H1 (cell line): ENCODE results near the gene PLB1. TPM values are rescaled to one million over a fixed set of nuclear protein-coding genes. Genes with fewer than 3 reads are reported as not detected.
A peak's percentile ranks its signal among the peaks of the same experiment; 100 is the strongest.

Experiments
- CTCF ChIA-PET: fragments of 300-600 bp; sonication (Branson Sonifier 250); formaldehyde crosslinking; loops from one replicate; lab custom pipeline; 2021; ENCODE audit not compliant: partially characterized antibody; lab: Charles Lee
- POLR2A ChIA-PET: fragments of 300-600 bp; sonication (Branson Sonifier 250); formaldehyde crosslinking; loops from one replicate; lab custom pipeline; 2021; ENCODE audit warnings: inconsistent platforms; ENCODE audit not compliant: partially characterized antibody; lab: Charles Lee
- DNase-seq, 2 experiments: peaks; one replicate each; pipeline versions ENCODE4 v3.0.0 to v3.0.0-alpha.2; 2010 to 2022; ENCODE audit warnings: low spot score in 2 of 2, low read depth in 1 of 2, mixed read lengths in 1 of 2
- FAIRE-seq: peaks from 2 replicates; lab custom pipeline; 2011; peaks lifted over from hg19 to GRCh38; lab: Jason Lieb, UNC
- H2AFZ ChIP-seq: 2 replicates; pipeline ENCODE4 v1.8.1; 2012; ENCODE audit warnings: low read length, inconsistent platforms
- H2AK5ac ChIP-seq: 2 replicates; pipeline ENCODE4 v1.6.1; 2013; ENCODE audit warnings: low read depth, low read length
- H2BK120ac ChIP-seq: replicated peaks from 2 replicates; pipeline ENCODE3; 2013; ENCODE audit warnings: low read depth, low read length, inconsistent platforms
- H2BK12ac ChIP-seq: 2 replicates; pipeline ENCODE4 v1.6.1; 2013; ENCODE audit warnings: low read depth, low read length
- H2BK15ac ChIP-seq: 2 replicates; pipeline ENCODE4 v1.6.1; 2013; ENCODE audit warnings: low read length
- H2BK20ac ChIP-seq: 2 replicates; pipeline ENCODE4 v1.6.1; 2013; ENCODE audit warnings: low read length
- H2BK5ac ChIP-seq: 2 replicates; pipeline ENCODE4 v1.6.1; 2013; ENCODE audit warnings: low read depth, low read length
- H3K14ac ChIP-seq: 2 replicates; pipeline ENCODE4 v1.6.1; 2013; ENCODE audit warnings: inconsistent platforms; ENCODE audit not compliant: insufficient read length
- H3K18ac ChIP-seq: 2 replicates; pipeline ENCODE4 v1.6.1; 2013; ENCODE audit warnings: low read length; ENCODE audit errors: extremely low read depth
- H3K23ac ChIP-seq: 2 replicates; pipeline ENCODE4 v1.6.1; 2013; ENCODE audit warnings: inconsistent platforms; ENCODE audit not compliant: insufficient read length
- H3K23me2 ChIP-seq: 2 replicates; pipeline ENCODE4 v1.6.1; 2013; ENCODE audit warnings: low read depth, low read length
- H3K27ac ChIP-seq: 2 replicates; pipeline ENCODE4 v1.6.1; 2011; ENCODE audit warnings: low read depth, low read length, inconsistent platforms
- H3K27me3 ChIP-seq, 4 experiments: replicated peaks in 1 of 4; 1 replicate in 1 of 4; 2 replicates in 3 of 4; pipeline versions ENCODE4 v1.6.1 to v1.8.1; 2011 to 2013; ENCODE audit warnings: low read length in 3 of 4, mild to moderate bottlenecking in 3 of 4, inconsistent platforms in 2 of 4, mixed read lengths in 2 of 4, moderate library complexity in 1 of 4; ENCODE audit not compliant: control insufficient read depth in 3 of 4, insufficient read depth in 3 of 4; ENCODE audit errors: extremely low read depth in 1 of 4
- H3K36me3 ChIP-seq, 4 experiments: 2 replicates each; pipeline versions ENCODE4 v1.6.1 to v1.8.1; 2011 to 2013; ENCODE audit warnings: mild to moderate bottlenecking in 4 of 4, low read length in 3 of 4, moderate library complexity in 2 of 4, control low read depth in 1 of 4, inconsistent platforms in 1 of 4; ENCODE audit not compliant: insufficient read depth in 4 of 4, control insufficient read depth in 2 of 4
- H3K4ac ChIP-seq: replicated peaks from 2 replicates; pipeline ENCODE3; 2013; ENCODE audit warnings: low read length, low read depth, mixed read lengths, inconsistent platforms; ENCODE audit not compliant: insufficient read length
- H3K4me1 ChIP-seq, 4 experiments: replicated peaks in 1 of 4; 1 replicate in 1 of 4; 2 replicates in 3 of 4; pipeline versions ENCODE4 v1.6.1 to v1.8.1; 2011 to 2013; ENCODE audit warnings: low read length in 3 of 4, inconsistent platforms in 2 of 4, mixed read lengths in 1 of 4; ENCODE audit not compliant: insufficient read depth in 4 of 4, control insufficient read depth in 3 of 4
- H3K4me2 ChIP-seq, 2 experiments: 2 replicates each; pipeline versions ENCODE4 v1.6.1 to v1.8.1; 2011 to 2013; ENCODE audit warnings: low read depth in 2 of 2, low read length in 2 of 2, control low read depth in 1 of 2, inconsistent platforms in 1 of 2, mild to moderate bottlenecking in 1 of 2; ENCODE audit not compliant: insufficient read depth in 1 of 2
- H3K4me3 ChIP-seq, 4 experiments: fragments of 200-600, 300-600 bp in 1 of 4; sonication (generic), shearing (Covaris generic), sonication (Bioruptor Twin) in 1 of 4; 2 replicates each; pipeline versions ENCODE4 v1.5.1 to v1.8.1; 2011 to 2016; ENCODE audit warnings: low read length in 4 of 4, low read depth in 3 of 4, control low read depth in 2 of 4, inconsistent platforms in 2 of 4, mild to moderate bottlenecking in 2 of 4, mixed read lengths in 1 of 4, moderate library complexity in 1 of 4; ENCODE audit not compliant: insufficient read depth in 2 of 4; ENCODE audit errors: extremely low read depth in 1 of 4
- H3K56ac ChIP-seq: replicated peaks from 2 replicates; pipeline ENCODE3; 2013; ENCODE audit warnings: low read depth, mild to moderate bottlenecking, mixed read lengths, low read length, inconsistent platforms; ENCODE audit not compliant: insufficient read length
- H3K79me1 ChIP-seq: 2 replicates; pipeline ENCODE4 v1.6.1; 2013; ENCODE audit warnings: low read depth, low read length, control low read depth
- H3K79me2 ChIP-seq, 2 experiments: 2 replicates each; pipeline versions ENCODE4 v1.6.1 to v1.8.1; 2012 to 2013; ENCODE audit warnings: low read length in 2 of 2, mild to moderate bottlenecking in 2 of 2, inconsistent platforms in 1 of 2; ENCODE audit not compliant: insufficient read depth in 2 of 2, control insufficient read depth in 1 of 2
- H3K9ac ChIP-seq, 4 experiments: replicated peaks in 1 of 4; 1 replicate in 1 of 4; 2 replicates in 3 of 4; pipeline versions ENCODE4 v1.6.1 to v1.8.1; 2011 to 2013; ENCODE audit warnings: low read depth in 3 of 4, low read length in 3 of 4, control low read depth in 2 of 4, mild to moderate bottlenecking in 2 of 4, moderate library complexity in 2 of 4, inconsistent platforms in 1 of 4; ENCODE audit errors: extremely low read depth in 1 of 4
- H3K9me3 ChIP-seq, 2 experiments: 2 replicates each; pipeline versions ENCODE4 v1.6.1 to v1.8.1; 2012 to 2013; ENCODE audit warnings: mild to moderate bottlenecking in 2 of 2, moderate library complexity in 2 of 2, control low read depth in 1 of 2, inconsistent platforms in 1 of 2, low read depth in 1 of 2, low read length in 1 of 2, mixed read lengths in 1 of 2; ENCODE audit not compliant: insufficient read depth in 2 of 2
- H4K20me1 ChIP-seq, 2 experiments: replicated peaks in 1 of 2; 2 replicates each; pipeline versions ENCODE3 to v1.8.1; 2011 to 2013; ENCODE audit warnings: inconsistent platforms in 2 of 2, low read length in 2 of 2, mild to moderate bottlenecking in 1 of 2; ENCODE audit not compliant: insufficient read depth in 2 of 2, control insufficient read depth in 1 of 2
- H4K5ac ChIP-seq: 2 replicates; pipeline ENCODE4 v1.6.1; 2013; ENCODE audit warnings: low read length, low read depth, mixed read lengths, inconsistent platforms; ENCODE audit not compliant: insufficient read length
- H4K8ac ChIP-seq: 2 replicates; pipeline ENCODE4 v1.8.0; 2013; ENCODE audit warnings: mild to moderate bottlenecking, moderate library complexity, low read length, inconsistent platforms; ENCODE audit not compliant: insufficient read depth; ENCODE audit errors: extremely low read depth
- H4K91ac ChIP-seq: replicated peaks from 2 replicates; pipeline ENCODE3; 2013; ENCODE audit warnings: low read length, mixed read lengths, inconsistent platforms; ENCODE audit not compliant: insufficient read length
- CREB1 ChIP-seq: IDR thresholded peaks from 2 replicates; pipeline ENCODE4 v1.6.1; 2012; ENCODE audit warnings: inconsistent platforms
- EGR1 ChIP-seq: IDR thresholded peaks from 2 replicates; pipeline ENCODE4 v1.6.1; 2011; ENCODE audit warnings: low read depth, low read length, borderline replicate concordance
- HDAC6 ChIP-seq: IDR thresholded peaks from one replicate; pipeline ENCODE4 v1.7.1; 2012; ENCODE audit warnings: low read depth, mild to moderate bottlenecking, inconsistent platforms, low read length, moderate library complexity
- MAFK ChIP-seq: IDR thresholded peaks from 2 replicates; pipeline ENCODE4 v1.6.1; 2012; ENCODE audit warnings: low read depth, mild to moderate bottlenecking, improper control_type of control experiment, low read length
- POU5F1 ChIP-seq: IDR thresholded peaks from 2 replicates; pipeline ENCODE4 v1.6.1; 2011; ENCODE audit warnings: low read depth, mild to moderate bottlenecking, low read length, moderate library complexity
- SIX5 ChIP-seq: IDR thresholded peaks from 2 replicates; pipeline ENCODE4 v1.6.1; 2011; ENCODE audit warnings: mild to moderate bottlenecking, low read depth, low read length
- ZNF274 ChIP-seq: IDR thresholded peaks from 2 replicates; pipeline ENCODE4 v1.7.0; 2012; ENCODE audit warnings: low read length, borderline replicate concordance; ENCODE audit errors: extremely low read depth
- WGBS, 2 experiments: shearing (Covaris generic) in 1 of 2; methylation state at CpG; one replicate each; pipeline versions ENCODE4 v1.1.6 to v1.1.7; 2013 to 2015; ENCODE audit warnings: low lambda C conversion rate in 2 of 2, mixed read lengths in 2 of 2, inconsistent platforms in 1 of 2, low coverage in 1 of 2, missing lambda C conversion rate in 1 of 2; ENCODE audit not compliant: insufficient replicate concordance in 2 of 2, insufficient coverage in 1 of 2, insufficient read length in 1 of 2; ENCODE audit errors: extremely low coverage in 1 of 2, missing lambda C conversion rate in 1 of 2; 5-methylcytosine and 5-hydroxymethylcytosine counted together
- polyA plus RNA-seq, 7 experiments: library from polyadenylated mRNA; depleted of rRNA in 3 of 7; stranded (reverse) in 5 of 7; unstranded in 2 of 7; fragments of >200 nt in 5 of 7; fragments of 200-250 nt in 2 of 7; gene quantifications; 1 replicate in 5 of 7; 2 replicates in 1 of 7; 4 replicates in 1 of 7; pipeline versions ENCODE4 v1.2.1 to v1.2.3, GENCODE V29; 2011 to 2013; ENCODE audit warnings: missing spikeins in 2 of 7, mixed read lengths in 2 of 7
- total RNA-seq: library from RNA; stranded (reverse); fragmentation: NEBNext Ultra II Directional; extraction: Animal tissue kit (Norgen Biotek cat#: 25700); gene quantifications from 2 replicates; pipeline ENCODE4 v1.2.1, GENCODE V29; 2021
- TF ChIP-seq, protein P1 (sequence below): IDR thresholded peaks from 2 replicates; pipeline ENCODE4 v1.6.1; 2012; ENCODE audit warnings: low read length, inconsistent platforms
- TF ChIP-seq, protein P2 (sequence below): IDR thresholded peaks from 2 replicates; pipeline ENCODE4 v1.6.1; 2012; ENCODE audit warnings: inconsistent platforms

PLB1 gene
- total and polyA plus RNA-seq, 2 of the 8 experiments (the other 6 are each of a cell fraction or from before 2014, with no cell fraction given) = 0.20 to 0.36 TPM

DNA sequence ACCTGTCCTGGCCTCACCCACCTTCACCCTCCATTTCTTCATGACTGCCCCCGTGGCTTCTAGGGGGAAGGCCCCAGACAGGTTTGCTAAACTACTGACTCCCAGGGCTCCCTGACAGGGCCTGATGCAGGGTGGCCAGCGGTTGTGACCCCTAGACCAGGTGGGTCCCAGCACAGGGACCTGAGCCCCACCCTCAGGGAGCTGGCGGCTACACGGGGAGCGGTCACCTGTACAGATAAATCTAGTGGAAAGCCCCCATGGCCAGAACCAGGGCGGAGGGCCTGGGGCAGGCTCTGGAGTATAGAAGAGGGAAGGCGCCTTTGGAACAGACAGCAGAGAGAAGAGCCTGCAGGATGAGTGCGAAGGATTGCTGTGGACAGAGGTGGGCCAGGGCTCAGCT lies 42.5 kb upstream of the PLB1 start:
- ChIA-PET POLR2A (interaction anchor here (1.3 kb wide), 1 partner anchor 63 kb away, joined by 4 read pairs; no protein-coding TSS in a partner anchor), CTCF (interaction anchor here (0.7 to 2.4 kb wide), 21 partner anchors 9 to 750 kb away, joined by 3 to 12 read pairs (median 4); partner anchors contain the start of gene MRPL33)
- Histone ChIP-seq H3K4me3 (no peak overlapping the region), H3K14ac (no peak overlapping the region), H2BK20ac (no peak overlapping the region), H3K4ac (no peak overlapping the region), H4K5ac (no peak overlapping the region), H3K23me2 (no peaks in the 10 kb centered on the region), H3K79me2 (no peaks in the 10 kb centered on the region), H2AFZ (no peak overlapping the region), H3K36me3 (no peaks in the 10 kb centered on the region), H3K9ac (no peak overlapping the region), H3K4me2 (no peak overlapping the region), H2BK5ac (no peak overlapping the region), H2BK12ac (no peak overlapping the region), H3K9me3 (no peaks in the 10 kb centered on the region), H3K27ac (no peak overlapping the region), H3K23ac (no peak overlapping the region), H2AK5ac (no peak overlapping the region), H3K27me3 (no peaks in the 10 kb centered on the region), H3K18ac (no peak overlapping the region), H2BK120ac (no peak overlapping the region), H3K56ac (no peak overlapping the region), H3K79me1 (no peaks in the 10 kb centered on the region), H2BK15ac (0 out of 2 replicates have a peak overlapping the region, but pooled peaks have one; percentile 46), H4K20me1 (peaks cover 0 to 2% of the 10 kb centered on the region in 2 experiments), H4K91ac (no peak overlapping the region), H4K8ac (peak overlapping the region; percentile 22; the same call in 1 of the 2 replicates), H3K4me1 (no peaks in the 10 kb centered on the region; a peak in 1 of 7 replicates)
- TF ChIP-seq POU5F1 (no peak), CREB1 (no peak), SIX5 (no peak), ZNF274 (no peak), HDAC6 (no peak), MAFK (no peak), EGR1 (no peak)
- TF ChIP-seq, protein P1, sequence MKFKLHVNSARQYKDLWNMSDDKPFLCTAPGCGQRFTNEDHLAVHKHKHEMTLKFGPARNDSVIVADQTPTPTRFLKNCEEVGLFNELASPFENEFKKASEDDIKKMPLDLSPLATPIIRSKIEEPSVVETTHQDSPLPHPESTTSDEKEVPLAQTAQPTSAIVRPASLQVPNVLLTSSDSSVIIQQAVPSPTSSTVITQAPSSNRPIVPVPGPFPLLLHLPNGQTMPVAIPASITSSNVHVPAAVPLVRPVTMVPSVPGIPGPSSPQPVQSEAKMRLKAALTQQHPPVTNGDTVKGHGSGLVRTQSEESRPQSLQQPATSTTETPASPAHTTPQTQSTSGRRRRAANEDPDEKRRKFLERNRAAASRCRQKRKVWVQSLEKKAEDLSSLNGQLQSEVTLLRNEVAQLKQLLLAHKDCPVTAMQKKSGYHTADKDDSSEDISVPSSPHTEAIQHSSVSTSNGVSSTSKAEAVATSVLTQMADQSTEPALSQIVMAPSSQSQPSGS = no peak
- TF ChIP-seq, protein P2, sequence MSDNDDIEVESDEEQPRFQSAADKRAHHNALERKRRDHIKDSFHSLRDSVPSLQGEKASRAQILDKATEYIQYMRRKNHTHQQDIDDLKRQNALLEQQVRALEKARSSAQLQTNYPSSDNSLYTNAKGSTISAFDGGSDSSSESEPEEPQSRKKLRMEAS = no peak
- DNase-seq (no peak), FAIRE-seq (no peak)
- 89% methylated on average over 8 of the region's 8 CpGs; no CpG with 5 or more reads in 1 of the 2 experiments for WGBS, 2 experiments
